ENCODE results near the gene MEG3. TPM values are rescaled to one million over a fixed set of nuclear protein-coding genes. Genes with fewer than 3 reads are reported as not detected.

Gene MEG3
- polyA plus RNA-seq, 12 donors = 2,267 to 8,000 (median 4,463) TPM

GRCh38 chr14:100828031-100828769 is 2.3 kb downstream of the MEG3 start:
- no peak for DNase-seq

DNA sequence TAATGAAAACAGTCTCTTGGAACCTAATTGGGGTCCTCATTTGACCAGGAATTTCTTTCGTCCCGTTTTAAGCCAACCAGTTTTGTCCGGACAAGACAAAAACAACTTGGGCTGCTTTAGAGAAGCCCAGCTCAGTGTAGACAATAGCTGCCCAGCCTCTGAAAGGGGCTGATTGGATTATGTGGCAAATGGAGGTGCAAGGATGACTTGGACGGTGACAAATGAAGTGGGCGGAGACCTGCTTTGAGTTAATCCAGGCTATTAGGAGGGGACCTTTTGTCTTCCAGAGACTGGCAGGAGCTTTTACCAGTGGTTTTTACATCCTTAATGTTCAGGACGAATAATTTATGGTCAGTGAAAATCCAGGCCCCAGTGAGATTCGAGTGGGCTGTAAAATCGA is 4.8 kb downstream of the MEG3 start:
- no peak for DNase-seq

DNA sequence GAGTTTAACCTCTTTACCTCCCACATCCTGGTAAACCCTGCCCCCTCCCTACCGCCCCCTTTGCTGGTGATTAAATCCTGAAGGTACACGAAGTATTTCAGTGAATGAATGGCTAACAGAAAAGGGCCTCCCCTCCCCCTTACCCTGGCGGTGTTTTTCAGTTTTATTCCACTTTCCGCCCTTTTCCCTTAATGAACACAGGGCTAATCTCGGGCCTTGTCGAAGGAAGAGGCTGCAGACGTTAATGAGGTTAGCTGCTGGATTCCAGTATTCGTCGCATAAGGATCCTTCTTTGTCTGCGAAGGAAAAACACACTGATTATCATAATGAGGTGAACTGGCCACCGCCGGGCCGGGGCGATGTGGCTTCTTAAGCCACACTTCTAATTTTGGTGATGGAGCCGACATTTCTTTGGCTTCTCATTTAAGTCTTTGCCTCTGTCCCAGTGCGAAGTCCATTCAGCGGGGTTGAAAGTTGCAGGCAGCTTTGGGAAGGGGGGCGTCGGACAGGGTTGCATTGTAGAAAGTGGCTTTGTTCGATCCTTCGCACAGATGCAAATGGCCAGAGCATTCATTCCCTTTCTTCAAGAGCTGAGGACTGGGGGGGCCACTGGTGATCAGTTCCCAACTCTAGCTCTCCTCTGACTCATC is 6.5 kb downstream of the MEG3 start:
- no peak for DNase-seq

DNA sequence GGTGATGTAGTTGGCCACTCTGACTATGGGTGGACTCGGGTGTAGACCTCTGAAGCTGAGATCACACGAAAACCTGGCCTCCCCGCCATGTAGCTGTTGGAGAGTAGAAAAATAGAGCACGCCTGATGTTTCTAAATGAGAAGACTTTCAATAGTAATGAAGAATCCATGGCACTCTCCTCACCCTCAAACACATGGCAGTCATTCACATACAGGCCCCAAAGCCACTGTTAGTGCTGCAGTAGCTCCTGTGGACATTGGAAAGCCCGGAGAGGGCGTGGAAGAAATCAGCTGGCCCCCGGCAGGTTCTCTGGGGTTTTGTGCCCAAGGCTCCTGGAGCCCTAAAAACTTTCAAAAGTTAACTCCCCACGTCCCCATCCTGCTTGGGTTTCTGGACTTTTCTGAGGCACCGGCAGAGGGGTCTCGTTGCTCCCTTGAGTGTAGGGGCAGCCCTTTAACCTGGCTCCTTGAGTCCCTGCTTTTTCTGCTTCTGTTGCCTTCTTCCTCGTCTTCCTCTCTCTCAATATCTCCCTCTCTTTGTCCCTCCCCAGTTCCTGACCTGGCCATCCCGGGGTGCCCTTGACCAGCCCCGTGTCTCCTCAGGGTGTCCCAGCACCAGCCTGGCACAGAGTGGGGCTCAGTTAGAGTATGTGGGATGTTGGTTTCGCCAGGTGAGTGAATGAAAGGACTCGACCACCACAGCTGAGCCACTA is 8.3 kb downstream of the MEG3 start:
- DNase-seq = no peak

DNA sequence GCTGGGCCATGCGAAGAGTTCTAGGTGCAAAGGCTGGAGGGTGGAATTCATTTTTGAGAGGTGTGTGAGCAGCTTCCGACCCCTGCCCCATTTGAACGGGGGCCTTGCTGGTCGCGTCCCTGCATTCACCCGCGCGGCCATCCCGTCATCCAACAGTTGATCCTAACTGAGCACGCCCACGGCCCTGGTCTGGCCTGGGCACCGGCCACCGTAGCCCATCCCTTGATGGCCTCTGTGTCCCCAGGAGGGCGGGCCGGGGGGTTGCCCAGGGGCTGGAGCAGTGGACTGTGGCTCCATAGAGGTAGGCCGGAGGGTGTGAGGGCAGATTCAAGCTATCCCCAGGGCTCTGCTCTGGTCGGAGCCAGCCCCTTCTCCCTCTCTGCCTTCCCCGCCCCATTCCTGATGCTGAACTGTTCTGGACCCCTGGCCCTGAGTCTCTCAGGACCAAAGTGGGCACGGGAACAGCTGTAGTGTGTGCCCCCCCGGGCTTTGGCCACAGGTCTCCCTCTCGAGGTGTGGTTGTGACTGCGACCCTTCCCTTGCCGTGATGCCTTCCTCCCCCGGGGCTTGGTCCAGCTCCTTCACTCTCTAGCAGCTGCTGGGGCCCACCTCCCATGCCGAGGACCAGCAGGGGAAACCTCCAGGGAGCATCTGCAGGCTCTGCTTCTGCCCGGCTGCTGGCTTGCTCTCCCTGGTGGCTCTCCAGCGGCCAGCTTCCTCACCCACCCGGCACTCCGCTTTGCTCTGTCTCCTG is 9.1 kb downstream of the MEG3 start:
- no peak for DNase-seq

- DNase-seq = no peak
These were observed 9.8 kb downstream of the MEG3 start for GRCh38 chr14:100835548-100836310.

DNA sequence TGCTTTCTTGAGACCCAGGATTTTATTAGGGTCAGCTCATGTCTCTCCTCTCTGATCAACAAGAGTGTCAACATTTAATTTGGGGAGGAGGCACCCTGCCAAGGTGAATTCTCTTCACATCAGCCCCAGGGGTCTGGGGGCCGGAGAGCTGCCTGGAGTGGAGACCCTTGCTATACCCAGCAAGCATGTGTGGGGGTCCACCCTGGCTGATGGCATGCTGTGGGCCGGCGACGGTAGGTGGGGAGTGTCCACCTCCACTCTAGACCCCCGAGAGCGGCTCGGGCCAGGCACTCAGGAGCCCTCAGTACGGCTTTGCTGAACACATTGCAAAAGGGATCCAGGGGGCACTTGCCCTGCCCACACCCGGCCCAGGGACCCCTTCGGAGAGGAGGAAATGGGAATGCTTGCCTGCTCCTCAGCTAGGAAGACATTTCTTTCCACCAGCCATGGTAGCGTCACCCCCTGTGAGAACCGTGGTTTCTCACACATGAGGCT is 10.4 kb downstream of the MEG3 start:
- no peak for DNase-seq

GRCh38 chr14:100836941-100837804 is 11.3 kb downstream of the MEG3 start:
- DNase-seq = no peak

- DNase-seq = no peak
These were observed 12.0 kb downstream of the MEG3 start for GRCh38 chr14:100837805-100838350.

DNA sequence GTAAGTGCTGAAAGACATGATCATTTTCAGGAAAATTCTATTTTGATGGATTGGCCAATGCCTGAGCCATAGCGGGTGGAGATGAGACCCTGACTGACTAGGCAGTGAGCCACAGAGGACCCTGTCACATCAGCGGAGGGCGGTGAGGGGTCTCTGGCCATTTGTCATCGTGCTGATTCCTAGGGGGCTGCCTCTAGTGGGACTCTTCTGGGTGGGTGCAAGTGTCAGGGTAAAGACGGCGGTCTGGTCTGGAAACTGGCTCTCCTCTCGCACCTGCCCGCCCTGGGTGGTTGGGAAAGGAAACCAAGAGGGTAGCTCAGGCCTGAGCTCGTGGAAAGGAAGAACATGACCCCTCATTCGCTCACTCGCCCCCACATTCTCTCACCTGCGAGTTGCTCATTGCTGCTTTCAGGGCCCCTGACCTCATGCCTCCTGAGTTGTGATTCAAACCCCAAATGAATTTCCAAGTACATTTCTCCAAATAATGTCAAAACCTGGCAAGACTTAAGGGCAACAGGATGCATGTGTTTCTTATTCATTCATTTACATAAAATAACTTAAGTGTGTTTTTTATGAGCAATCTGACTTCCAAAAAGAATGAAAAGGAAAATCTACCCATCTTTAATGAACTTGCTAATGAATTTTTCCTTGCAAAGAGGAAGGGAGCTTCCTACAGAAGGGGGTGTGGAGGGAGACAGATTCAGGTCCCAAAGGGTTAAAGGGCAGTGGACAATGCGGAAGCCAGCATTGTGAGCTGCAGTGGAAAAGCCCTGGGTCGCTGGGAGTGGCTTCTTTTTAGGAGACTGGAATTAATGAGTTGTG is 12.8 kb downstream of the MEG3 start:
- no peak for DNase-seq

DNA sequence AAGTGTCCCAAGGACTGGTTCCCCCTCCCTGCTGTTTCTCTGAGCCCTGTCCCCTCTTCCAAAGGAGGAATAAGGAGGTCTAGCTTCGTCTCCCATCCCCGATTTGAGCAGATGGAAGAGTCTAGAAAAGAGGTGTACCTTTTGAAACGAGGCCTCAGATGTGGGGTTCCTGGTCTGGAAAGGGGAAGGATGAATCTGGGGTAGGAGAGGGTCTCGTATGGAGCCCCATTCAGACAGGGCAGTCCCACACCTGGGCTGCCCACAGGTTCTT is 13.3 kb downstream of the MEG3 start:
- no peak for DNase-seq

GRCh38 chr14:100839681-100840111 is 13.8 kb downstream of the MEG3 start:
- no peak for DNase-seq

GRCh38 chr14:100840286-100841065 is 14.6 kb downstream of the MEG3 start:
- DNase-seq = no peak

DNA sequence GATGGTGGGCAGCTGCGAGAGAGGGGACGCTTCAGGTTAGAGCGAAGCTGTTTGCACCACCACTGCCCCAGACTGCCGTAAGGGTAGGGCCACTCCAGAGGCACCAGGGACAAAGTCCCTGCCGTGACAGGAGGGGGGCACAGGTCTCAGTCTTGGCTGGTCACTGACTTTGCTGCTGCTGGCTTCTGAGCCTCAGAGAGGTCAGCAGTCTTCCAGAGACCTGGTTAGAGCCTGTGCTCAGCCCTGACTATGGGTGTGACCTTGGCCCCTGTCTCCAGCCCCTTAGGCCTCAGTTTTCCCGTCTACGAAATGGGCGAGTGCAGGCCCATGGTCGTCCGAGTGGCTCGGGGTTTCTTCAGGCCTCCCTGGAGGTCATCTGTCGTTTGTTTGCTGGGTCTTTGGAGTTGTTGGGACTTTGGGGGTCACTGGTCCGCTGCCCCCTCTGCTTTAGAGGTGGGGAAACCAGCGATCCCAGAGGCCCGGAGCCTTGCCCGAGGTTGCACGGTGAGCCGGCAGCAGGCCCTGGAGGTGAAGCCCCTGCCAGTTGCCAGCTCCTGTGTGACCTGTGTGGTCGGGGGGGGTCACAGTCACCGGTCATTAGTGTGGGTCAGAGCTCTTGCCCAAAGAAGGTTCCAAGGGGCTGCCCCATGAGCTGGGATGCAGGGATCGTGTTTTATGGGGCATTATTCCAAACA is 15.3 kb downstream of the MEG3 start:
- DNase-seq = no peak

DNA sequence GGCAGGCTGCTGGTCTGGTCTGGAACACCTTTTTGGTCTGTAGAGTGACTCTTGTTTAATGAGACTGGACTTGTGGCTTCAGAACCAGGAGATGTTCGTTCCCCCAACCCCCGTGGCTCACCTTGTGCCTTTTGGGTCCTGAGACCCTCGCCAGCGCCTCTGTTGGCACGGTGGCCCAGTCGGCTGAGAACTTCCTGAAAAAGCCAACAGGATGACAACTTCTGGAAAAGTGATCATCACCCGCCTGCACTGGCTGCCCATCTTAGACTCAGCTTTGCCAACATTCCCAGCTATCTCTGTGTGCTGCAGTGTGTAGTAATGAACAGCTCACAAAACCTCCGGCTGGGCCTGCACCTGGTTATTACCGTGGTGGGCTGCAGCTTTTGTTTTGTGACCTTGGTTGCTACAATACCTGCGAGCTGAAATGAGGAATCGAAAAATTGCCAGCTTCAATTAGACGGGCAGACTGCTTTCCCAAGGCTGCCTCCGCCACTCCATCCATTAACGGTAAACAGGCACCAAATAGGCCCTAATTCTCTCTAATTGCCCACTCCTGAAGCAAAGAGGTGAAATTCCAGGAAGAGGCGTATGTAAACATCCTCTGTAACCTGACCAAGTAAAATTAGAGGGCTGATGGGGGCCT is 16.0 kb downstream of the MEG3 start:
- no peak for DNase-seq

- no peak for DNase-seq
These were observed 16.9 kb downstream of the MEG3 start for GRCh38 chr14:100842799-100843198.

GRCh38 chr14:100844082-100844408 is 18.1 kb downstream of the MEG3 start:
- no peak for DNase-seq
